HG03066 (cell line): ENCODE data around the gene EXOSC10.
"Not testable (repeated sequence)": the region's sequence is repeated elsewhere in the genome, so short reads cannot be mapped to it uniquely, and the experiment has no call there.

Source experiments
- ATAC-seq: cut with Tn5 transposase; IDR thresholded peaks from one replicate; pipeline ENCODE4 v1.9.1; 2021; ENCODE audit warnings: low read depth; ENCODE audit not compliant: unreplicated experiment

The EXOSC10 gene

GRCh38 chr1:11045428-11046269, 54.0 kb downstream of the EXOSC10 start:
- ATAC-seq, result no peak

GRCh38 chr1:11044849-11045427, 54.7 kb downstream of the EXOSC10 start:
- ATAC-seq, result no peak

GRCh38 chr1:11044086-11044848, 55.4 kb downstream of the EXOSC10 start:
- ATAC-seq, result no peak

- no peak for ATAC-seq
Observed at GRCh38 chr1:11042995-11043874, 56.4 kb downstream of the EXOSC10 start.

- ATAC-seq, result no peak
Observed at GRCh38 chr1:11042065-11042464, 57.6 kb downstream of the EXOSC10 start.

GRCh38 chr1:11041048-11041447, 58.6 kb downstream of the EXOSC10 start:
- ATAC-seq, result no peak

- ATAC-seq, result not testable (repeated sequence)
Observed at GRCh38 chr1:11040105-11040429, 59.6 kb downstream of the EXOSC10 start.

- no peak for ATAC-seq
Observed at GRCh38 chr1:11039351-11040104, 60.1 kb downstream of the EXOSC10 start.

- ATAC-seq, result no peak
Observed at GRCh38 chr1:11037740-11038182, 61.9 kb downstream of the EXOSC10 start.

GRCh38 chr1:11037019-11037739, 62.5 kb downstream of the EXOSC10 start:
- ATAC-seq, result not testable (repeated sequence)

- no peak for ATAC-seq
Observed at GRCh38 chr1:11031624-11032262, 67.9 kb downstream of the EXOSC10 start.

- no peak for ATAC-seq
Observed at GRCh38 chr1:11030865-11031264, 68.8 kb downstream of the EXOSC10 start.

GRCh38 chr1:11028018-11028417, 71.7 kb downstream of the EXOSC10 start:
- ATAC-seq, result no peak

- ATAC-seq, result no peak
Observed at GRCh38 chr1:11027316-11027715, 72.4 kb downstream of the EXOSC10 start.

- no peak for ATAC-seq
Observed at GRCh38 chr1:11026903-11027302, 72.8 kb downstream of the EXOSC10 start.

GRCh38 chr1:11026052-11026451, 73.6 kb downstream of the EXOSC10 start:
- no peak for ATAC-seq

- no peak for ATAC-seq
Observed at GRCh38 chr1:11025618-11026017, 74.1 kb downstream of the EXOSC10 start.

- no peak for ATAC-seq
Observed at GRCh38 chr1:11024874-11025203, 74.8 kb downstream of the EXOSC10 start.
